HL-60 (cell line): Measurements from ENCODE around the gene CLSTN3.
A peak's percentile ranks its signal among the peaks of the same experiment; 100 is the strongest.

Source experiments
- DNase-seq, 2 experiments: peaks; one replicate each; pipeline ENCODE4 v3.0.0-alpha.2; 2010 to 2020; ENCODE audit warnings: low read depth in 1 of 2, low spot score in 1 of 2
- H3K27ac ChIP-seq: fragments of 250-450 bp; sonication (Bioruptor Pico); replicated peaks from 2 replicates; pipeline ENCODE4 v1.5.1; 2020; ENCODE audit warnings: mild to moderate bottlenecking, moderate library complexity
- H3K27me3 ChIP-seq: fragments of 250-450 bp; sonication (Bioruptor Pico); 2 replicates; pipeline ENCODE4 v1.5.1; 2021; ENCODE audit warnings: mild to moderate bottlenecking, moderate library complexity; ENCODE audit not compliant: insufficient read depth, poor library complexity, severe bottlenecking
- H3K4me3 ChIP-seq: replicated peaks from 2 replicates; pipeline ENCODE4 v1.5.1; 2011; ENCODE audit warnings: mild to moderate bottlenecking, control low read depth, low read length; ENCODE audit not compliant: insufficient read depth
- CTCF ChIP-seq: IDR thresholded peaks from one replicate; pipeline ENCODE4 v1.5.1; 2011; ENCODE audit warnings: low read length, control low read depth, inconsistent platforms; ENCODE audit not compliant: insufficient read depth
- GABPA ChIP-seq: IDR thresholded peaks from 2 replicates; pipeline ENCODE4 v1.6.1; 2012; ENCODE audit warnings: low read depth
- POLR2AphosphoS5 ChIP-seq: IDR thresholded peaks from 2 replicates; pipeline ENCODE4 v1.6.1; 2012; ENCODE audit warnings: low read depth
- REST ChIP-seq: IDR thresholded peaks from 2 replicates; pipeline ENCODE4 v1.6.1; 2012; ENCODE audit warnings: low read depth; ENCODE audit not compliant: insufficient replicate concordance
- SPI1 ChIP-seq: IDR thresholded peaks from 2 replicates; pipeline ENCODE4 v1.6.1; 2012; ENCODE audit warnings: low read depth, mild to moderate bottlenecking, borderline replicate concordance

CLSTN3 gene

GRCh38 chr12:7113389-7113871, 16.7 kb upstream of the CLSTN3 start:
- peak in 1 of 2 experiments; percentile 41 for DNase-seq
- peak; percentile 63 for TF ChIP-seq CTCF
- TF ChIP-seq POLR2AphosphoS5, result no peak
- TF ChIP-seq GABPA, result no peak
- peak; percentile 29; the same call in 1 of the 2 replicates for TF ChIP-seq SPI1
- TF ChIP-seq REST, result no peak
- Histone ChIP-seq H3K4me3 (no peak overlapping the region), H3K27ac (no peak overlapping the region), H3K27me3 (no peaks in the 10 kb centered on the region)

- no peak overlapping the region for H3K27ac ChIP-seq
- no peak for DNase-seq
- H3K4me3 ChIP-seq, result no peak overlapping the region
- H3K27me3 ChIP-seq, result no peaks in the 10 kb centered on the region
- TF ChIP-seq SPI1 (no peak), REST (no peak), GABPA (no peak), POLR2AphosphoS5 (no peak), CTCF (no peak)
These were observed 16.2 kb upstream of the CLSTN3 start for GRCh38 chr12:7114008-7114407.

- DNase-seq, result no peak
- no peaks in the 10 kb centered on the region for H3K27me3 ChIP-seq
- H3K4me3 ChIP-seq, result no peak overlapping the region
- no peak for TF ChIP-seq GABPA
- no peak for TF ChIP-seq REST
- no peak for TF ChIP-seq CTCF
- no peak for TF ChIP-seq POLR2AphosphoS5
- no peak overlapping the region for H3K27ac ChIP-seq
These were observed 15.3 kb upstream of the CLSTN3 start for GRCh38 chr12:7114851-7115250.
